ENCODE data around the gene ADAM12. TPM values are rescaled to one million over a fixed set of nuclear protein-coding genes. Genes with fewer than 3 reads are reported as not detected.

Gene ADAM12
- total and polyA plus RNA-seq, 2 experiments from 2014 or later, result 0.13 to 0.87 TPM

DNA sequence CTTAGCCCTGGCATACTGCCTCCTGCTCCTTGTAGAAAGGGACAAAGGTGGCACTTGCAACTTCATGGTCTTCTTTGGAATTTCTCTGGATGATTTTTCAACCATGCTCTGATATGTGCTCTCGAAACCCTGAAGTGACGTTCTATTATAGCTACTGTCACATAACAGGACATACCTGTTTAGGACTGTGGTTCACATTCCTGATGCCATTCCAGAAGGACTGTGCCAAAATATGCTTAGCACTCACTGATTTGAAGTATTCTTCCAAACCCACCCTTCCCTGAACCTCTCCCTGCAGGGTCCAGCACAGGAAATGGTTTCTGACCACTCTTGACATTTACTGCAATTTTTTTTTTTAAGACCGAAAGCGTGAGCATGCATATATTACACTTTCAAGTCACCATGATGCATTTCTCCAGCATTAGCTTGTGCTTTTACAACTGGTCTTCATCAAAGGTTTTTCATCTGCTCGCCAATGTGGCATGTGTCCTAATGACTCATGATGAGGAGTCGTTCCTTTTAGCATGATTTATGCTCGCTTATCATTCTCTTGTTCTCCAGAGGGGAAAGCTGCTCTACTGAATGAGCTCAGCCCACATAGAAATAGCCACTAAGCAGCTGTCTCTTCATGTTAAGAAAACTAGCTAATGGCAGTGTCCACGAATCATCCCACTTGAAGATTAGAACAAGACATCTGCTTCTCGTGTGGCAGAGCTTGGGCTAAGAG, 135.2 kb downstream of the ADAM12 start (continued):
- TF ChIP-seq ZNF462 (CRISPR knock-in tag; IDR thresholded peaks at IDR 0.05) (no peak), CREB1 (CRISPR knock-in tag; IDR thresholded peaks at IDR 0.05; ENCODE audit: low read depth) (no peak), EZH2 (IDR thresholded peaks at IDR 0.05; ENCODE audit: low read depth, unreplicated experiment) (no peak), ZNF331 (CRISPR knock-in tag; IDR thresholded peaks at IDR 0.05; ENCODE audit: low read depth) (no peak), ZNF114 (CRISPR knock-in tag; IDR thresholded peaks at IDR 0.05) (no peak), JUNB (IDR thresholded peaks at IDR 0.05; ENCODE audit: unreplicated experiment) (no peak), NANOG (IDR thresholded peaks at IDR 0.05; ENCODE audit: borderline replicate concordance) (no peak), STAT1 (IDR thresholded peaks at IDR 0.05; ENCODE audit: unreplicated experiment) (no peak), EZH2phosphoT487 (IDR thresholded peaks at IDR 0.05; ENCODE audit: unreplicated experiment) (no peak)
- TF ChIP-seq, protein P1, sequence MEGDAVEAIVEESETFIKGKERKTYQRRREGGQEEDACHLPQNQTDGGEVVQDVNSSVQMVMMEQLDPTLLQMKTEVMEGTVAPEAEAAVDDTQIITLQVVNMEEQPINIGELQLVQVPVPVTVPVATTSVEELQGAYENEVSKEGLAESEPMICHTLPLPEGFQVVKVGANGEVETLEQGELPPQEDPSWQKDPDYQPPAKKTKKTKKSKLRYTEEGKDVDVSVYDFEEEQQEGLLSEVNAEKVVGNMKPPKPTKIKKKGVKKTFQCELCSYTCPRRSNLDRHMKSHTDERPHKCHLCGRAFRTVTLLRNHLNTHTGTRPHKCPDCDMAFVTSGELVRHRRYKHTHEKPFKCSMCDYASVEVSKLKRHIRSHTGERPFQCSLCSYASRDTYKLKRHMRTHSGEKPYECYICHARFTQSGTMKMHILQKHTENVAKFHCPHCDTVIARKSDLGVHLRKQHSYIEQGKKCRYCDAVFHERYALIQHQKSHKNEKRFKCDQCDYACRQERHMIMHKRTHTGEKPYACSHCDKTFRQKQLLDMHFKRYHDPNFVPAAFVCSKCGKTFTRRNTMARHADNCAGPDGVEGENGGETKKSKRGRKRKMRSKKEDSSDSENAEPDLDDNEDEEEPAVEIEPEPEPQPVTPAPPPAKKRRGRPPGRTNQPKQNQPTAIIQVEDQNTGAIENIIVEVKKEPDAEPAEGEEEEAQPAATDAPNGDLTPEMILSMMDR (conservative IDR thresholded peaks at IDR 0.05; ENCODE audit: low read depth in 2 of 2), result no peak
- TF ChIP-seq, protein P2, sequence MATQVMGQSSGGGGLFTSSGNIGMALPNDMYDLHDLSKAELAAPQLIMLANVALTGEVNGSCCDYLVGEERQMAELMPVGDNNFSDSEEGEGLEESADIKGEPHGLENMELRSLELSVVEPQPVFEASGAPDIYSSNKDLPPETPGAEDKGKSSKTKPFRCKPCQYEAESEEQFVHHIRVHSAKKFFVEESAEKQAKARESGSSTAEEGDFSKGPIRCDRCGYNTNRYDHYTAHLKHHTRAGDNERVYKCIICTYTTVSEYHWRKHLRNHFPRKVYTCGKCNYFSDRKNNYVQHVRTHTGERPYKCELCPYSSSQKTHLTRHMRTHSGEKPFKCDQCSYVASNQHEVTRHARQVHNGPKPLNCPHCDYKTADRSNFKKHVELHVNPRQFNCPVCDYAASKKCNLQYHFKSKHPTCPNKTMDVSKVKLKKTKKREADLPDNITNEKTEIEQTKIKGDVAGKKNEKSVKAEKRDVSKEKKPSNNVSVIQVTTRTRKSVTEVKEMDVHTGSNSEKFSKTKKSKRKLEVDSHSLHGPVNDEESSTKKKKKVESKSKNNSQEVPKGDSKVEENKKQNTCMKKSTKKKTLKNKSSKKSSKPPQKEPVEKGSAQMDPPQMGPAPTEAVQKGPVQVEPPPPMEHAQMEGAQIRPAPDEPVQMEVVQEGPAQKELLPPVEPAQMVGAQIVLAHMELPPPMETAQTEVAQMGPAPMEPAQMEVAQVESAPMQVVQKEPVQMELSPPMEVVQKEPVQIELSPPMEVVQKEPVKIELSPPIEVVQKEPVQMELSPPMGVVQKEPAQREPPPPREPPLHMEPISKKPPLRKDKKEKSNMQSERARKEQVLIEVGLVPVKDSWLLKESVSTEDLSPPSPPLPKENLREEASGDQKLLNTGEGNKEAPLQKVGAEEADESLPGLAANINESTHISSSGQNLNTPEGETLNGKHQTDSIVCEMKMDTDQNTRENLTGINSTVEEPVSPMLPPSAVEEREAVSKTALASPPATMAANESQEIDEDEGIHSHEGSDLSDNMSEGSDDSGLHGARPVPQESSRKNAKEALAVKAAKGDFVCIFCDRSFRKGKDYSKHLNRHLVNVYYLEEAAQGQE (IDR thresholded peaks at IDR 0.05; ENCODE audit: unreplicated experiment), result no peak
